ENCODE results near the gene SPATA9. TPM values are rescaled to one million over a fixed set of nuclear protein-coding genes. Genes with fewer than 3 reads are reported as not detected.

Gene SPATA9
- total and polyA plus RNA-seq, 9 of the 15 experiments (the other 6 are each of a cell fraction or from before 2014, with no cell fraction given) = 0.16 to 5.5 (median 0.39) TPM; not detected in 3

DNA sequence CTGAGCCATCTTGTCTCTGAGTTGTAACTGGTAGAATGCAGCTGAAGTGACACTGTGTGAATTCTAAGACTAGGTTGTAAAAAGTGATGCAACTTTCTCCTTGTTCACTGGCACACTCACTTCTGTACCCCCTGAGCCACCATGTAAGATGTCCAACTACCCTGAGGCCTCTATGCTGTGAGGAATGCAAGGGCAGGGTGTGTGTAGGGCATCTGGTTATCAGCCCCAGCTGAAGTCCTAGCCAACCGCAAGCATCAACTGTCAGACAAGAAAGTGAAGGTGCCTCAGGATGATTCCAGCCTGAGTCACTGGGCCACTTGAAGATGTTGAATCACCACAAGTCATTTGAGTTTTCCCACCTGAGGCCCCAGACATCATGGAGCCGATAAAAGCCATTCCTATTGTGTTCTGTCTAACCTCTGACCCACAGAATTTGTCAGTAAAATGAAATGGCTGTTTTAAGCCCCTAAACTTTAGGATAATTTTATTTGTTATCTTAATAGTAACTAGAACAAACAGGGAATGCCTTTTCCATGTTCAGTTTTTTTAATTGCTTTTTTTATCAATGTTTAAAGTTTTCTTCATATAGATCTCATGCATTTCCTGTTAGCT lies 29.7 kb upstream of the SPATA9 start (continued):
- TF ChIP-seq ZNF23 (CRISPR knock-in tag; IDR thresholded peaks at IDR 0.05) (no peak), ZNF75A (CRISPR knock-in tag; IDR thresholded peaks at IDR 0.05) (peak; percentile 71; the same call in 1 of the 2 replicates), FUS (optimal IDR thresholded peaks at IDR 0.05; ENCODE audit: low read depth, low read length) (no peak), ARID2 (IDR thresholded peaks at IDR 0.05) (no peak), TARDBP (IDR thresholded peaks at IDR 0.05) (peak; percentile 77; the same call in 1 of the 2 replicates), MIER1 (IDR thresholded peaks at IDR 0.05; ENCODE audit: low read depth) (no peak), DACH1 (IDR thresholded peaks at IDR 0.05; ENCODE audit: partially characterized antibody) (peak; percentile 87), SMAD2 (IDR thresholded peaks at IDR 0.05; ENCODE audit: low read depth, low read length) (no peak), XRCC3 (IDR thresholded peaks at IDR 0.05) (no peak), PRMT5 (CRISPR knock-in tag; IDR thresholded peaks at IDR 0.05) (no peak), NR4A1 (CRISPR knock-in tag; IDR thresholded peaks at IDR 0.05) (0 out of 2 replicates have a peak, but pooled peaks have one; percentile 79), NR4A1 (tag; IDR thresholded peaks at IDR 0.05) (peak; percentile 79; the same call in 1 of the 2 replicates), NFE2L1 (tag; IDR thresholded peaks at IDR 0.05; ENCODE audit: borderline replicate concordance, low read depth) (no peak), SNRNP70 (optimal IDR thresholded peaks at IDR 0.05; ENCODE audit: low read depth, low read length) (no peak), RBM39 (optimal IDR thresholded peaks at IDR 0.05; ENCODE audit: low read depth, low read length) (peak; percentile 37), POLR2A (conservative IDR thresholded peaks at IDR 0.05) (peak; percentile 83), JUNB (CRISPR knock-in tag; conservative IDR thresholded peaks at IDR 0.05) (0 out of 2 replicates have a peak, but pooled peaks have one; percentile 52), CBFA2T2 (conservative IDR thresholded peaks at IDR 0.05) (peak; percentile 96)
- TF ChIP-seq, protein P1, sequence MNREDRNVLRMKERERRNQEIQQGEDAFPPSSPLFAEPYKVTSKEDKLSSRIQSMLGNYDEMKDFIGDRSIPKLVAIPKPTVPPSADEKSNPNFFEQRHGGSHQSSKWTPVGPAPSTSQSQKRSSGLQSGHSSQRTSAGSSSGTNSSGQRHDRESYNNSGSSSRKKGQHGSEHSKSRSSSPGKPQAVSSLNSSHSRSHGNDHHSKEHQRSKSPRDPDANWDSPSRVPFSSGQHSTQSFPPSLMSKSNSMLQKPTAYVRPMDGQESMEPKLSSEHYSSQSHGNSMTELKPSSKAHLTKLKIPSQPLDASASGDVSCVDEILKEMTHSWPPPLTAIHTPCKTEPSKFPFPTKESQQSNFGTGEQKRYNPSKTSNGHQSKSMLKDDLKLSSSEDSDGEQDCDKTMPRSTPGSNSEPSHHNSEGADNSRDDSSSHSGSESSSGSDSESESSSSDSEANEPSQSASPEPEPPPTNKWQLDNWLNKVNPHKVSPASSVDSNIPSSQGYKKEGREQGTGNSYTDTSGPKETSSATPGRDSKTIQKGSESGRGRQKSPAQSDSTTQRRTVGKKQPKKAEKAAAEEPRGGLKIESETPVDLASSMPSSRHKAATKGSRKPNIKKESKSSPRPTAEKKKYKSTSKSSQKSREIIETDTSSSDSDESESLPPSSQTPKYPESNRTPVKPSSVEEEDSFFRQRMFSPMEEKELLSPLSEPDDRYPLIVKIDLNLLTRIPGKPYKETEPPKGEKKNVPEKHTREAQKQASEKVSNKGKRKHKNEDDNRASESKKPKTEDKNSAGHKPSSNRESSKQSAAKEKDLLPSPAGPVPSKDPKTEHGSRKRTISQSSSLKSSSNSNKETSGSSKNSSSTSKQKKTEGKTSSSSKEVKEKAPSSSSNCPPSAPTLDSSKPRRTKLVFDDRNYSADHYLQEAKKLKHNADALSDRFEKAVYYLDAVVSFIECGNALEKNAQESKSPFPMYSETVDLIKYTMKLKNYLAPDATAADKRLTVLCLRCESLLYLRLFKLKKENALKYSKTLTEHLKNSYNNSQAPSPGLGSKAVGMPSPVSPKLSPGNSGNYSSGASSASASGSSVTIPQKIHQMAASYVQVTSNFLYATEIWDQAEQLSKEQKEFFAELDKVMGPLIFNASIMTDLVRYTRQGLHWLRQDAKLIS (CRISPR knock-in tag; IDR thresholded peaks at IDR 0.05) = peak; percentile 61; the same call in 1 of the 2 replicates
- TF ChIP-seq, protein P2, sequence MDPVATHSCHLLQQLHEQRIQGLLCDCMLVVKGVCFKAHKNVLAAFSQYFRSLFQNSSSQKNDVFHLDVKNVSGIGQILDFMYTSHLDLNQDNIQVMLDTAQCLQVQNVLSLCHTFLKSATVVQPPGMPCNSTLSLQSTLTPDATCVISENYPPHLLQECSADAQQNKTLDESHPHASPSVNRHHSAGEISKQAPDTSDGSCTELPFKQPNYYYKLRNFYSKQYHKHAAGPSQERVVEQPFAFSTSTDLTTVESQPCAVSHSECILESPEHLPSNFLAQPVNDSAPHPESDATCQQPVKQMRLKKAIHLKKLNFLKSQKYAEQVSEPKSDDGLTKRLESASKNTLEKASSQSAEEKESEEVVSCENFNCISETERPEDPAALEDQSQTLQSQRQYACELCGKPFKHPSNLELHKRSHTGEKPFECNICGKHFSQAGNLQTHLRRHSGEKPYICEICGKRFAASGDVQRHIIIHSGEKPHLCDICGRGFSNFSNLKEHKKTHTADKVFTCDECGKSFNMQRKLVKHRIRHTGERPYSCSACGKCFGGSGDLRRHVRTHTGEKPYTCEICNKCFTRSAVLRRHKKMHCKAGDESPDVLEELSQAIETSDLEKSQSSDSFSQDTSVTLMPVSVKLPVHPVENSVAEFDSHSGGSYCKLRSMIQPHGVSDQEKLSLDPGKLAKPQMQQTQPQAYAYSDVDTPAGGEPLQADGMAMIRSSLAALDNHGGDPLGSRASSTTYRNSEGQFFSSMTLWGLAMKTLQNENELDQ (CRISPR knock-in tag; IDR thresholded peaks at IDR 0.05; ENCODE audit: borderline replicate concordance) = no peak
- TF ChIP-seq, protein P3, sequence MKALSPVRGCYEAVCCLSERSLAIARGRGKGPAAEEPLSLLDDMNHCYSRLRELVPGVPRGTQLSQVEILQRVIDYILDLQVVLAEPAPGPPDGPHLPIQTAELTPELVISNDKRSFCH (CRISPR knock-in tag; IDR thresholded peaks at IDR 0.05) = no peak
- TF ChIP-seq, protein P3 (tag; IDR thresholded peaks at IDR 0.05) = peak; percentile 92
- TF ChIP-seq, protein P4, sequence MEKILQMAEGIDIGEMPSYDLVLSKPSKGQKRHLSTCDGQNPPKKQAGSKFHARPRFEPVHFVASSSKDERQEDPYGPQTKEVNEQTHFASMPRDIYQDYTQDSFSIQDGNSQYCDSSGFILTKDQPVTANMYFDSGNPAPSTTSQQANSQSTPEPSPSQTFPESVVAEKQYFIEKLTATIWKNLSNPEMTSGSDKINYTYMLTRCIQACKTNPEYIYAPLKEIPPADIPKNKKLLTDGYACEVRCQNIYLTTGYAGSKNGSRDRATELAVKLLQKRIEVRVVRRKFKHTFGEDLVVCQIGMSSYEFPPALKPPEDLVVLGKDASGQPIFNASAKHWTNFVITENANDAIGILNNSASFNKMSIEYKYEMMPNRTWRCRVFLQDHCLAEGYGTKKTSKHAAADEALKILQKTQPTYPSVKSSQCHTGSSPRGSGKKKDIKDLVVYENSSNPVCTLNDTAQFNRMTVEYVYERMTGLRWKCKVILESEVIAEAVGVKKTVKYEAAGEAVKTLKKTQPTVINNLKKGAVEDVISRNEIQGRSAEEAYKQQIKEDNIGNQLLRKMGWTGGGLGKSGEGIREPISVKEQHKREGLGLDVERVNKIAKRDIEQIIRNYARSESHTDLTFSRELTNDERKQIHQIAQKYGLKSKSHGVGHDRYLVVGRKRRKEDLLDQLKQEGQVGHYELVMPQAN (IDR thresholded peaks at IDR 0.05; ENCODE audit: borderline replicate concordance) = no peak
